Trophoblast cell (in vitro differentiated cells and primary cell): ENCODE data around the gene RSAD2.

Source experiments
- DNase-seq, 2 donors: peaks; one replicate each; pipeline ENCODE4 v3.0.0-alpha.2; 2016
- H2AFZ ChIP-seq: 2 replicates; pipeline ENCODE4 v1.6.1; 2013; ENCODE audit warnings: low read length, moderate library complexity, mild to moderate bottlenecking; ENCODE audit not compliant: insufficient read depth, poor library complexity
- H2AK5ac ChIP-seq: 2 replicates; pipeline ENCODE4 v1.6.1; 2013; ENCODE audit warnings: mild to moderate bottlenecking, low read length
- H2BK120ac ChIP-seq: 2 replicates; pipeline ENCODE4 v1.6.1; 2013; ENCODE audit warnings: low read length, mild to moderate bottlenecking, moderate library complexity; ENCODE audit not compliant: insufficient read depth, poor library complexity
- H2BK12ac ChIP-seq: 2 replicates; pipeline ENCODE4 v1.6.1; 2013; ENCODE audit warnings: mild to moderate bottlenecking, low read length, moderate library complexity
- H2BK5ac ChIP-seq: 2 replicates; pipeline ENCODE4 v1.6.1; 2013; ENCODE audit warnings: low read length, low read depth, moderate library complexity, mild to moderate bottlenecking; ENCODE audit not compliant: poor library complexity
- H3K14ac ChIP-seq: 2 replicates; pipeline ENCODE4 v1.6.1; 2013; ENCODE audit warnings: mild to moderate bottlenecking, low read length
- H3K18ac ChIP-seq: 2 replicates; pipeline ENCODE4 v1.6.1; 2013; ENCODE audit warnings: mild to moderate bottlenecking, low read length
- H3K23ac ChIP-seq: 2 replicates; pipeline ENCODE4 v1.6.1; 2013; ENCODE audit warnings: low read length
- H3K27ac ChIP-seq: 2 replicates; pipeline ENCODE4 v1.5.1; 2013; ENCODE audit warnings: low read depth, mild to moderate bottlenecking, inconsistent platforms, low read length, moderate library complexity
- H3K27me3 ChIP-seq: 2 replicates; pipeline ENCODE4 v1.6.1; 2013; ENCODE audit warnings: inconsistent platforms, mild to moderate bottlenecking, low read length, moderate library complexity; ENCODE audit not compliant: insufficient read depth
- H3K36me3 ChIP-seq, 2 experiments: 1 replicate in 1 of 2; 2 replicates in 1 of 2; pipeline ENCODE4 v1.6.1; 2013; ENCODE audit warnings: low read length in 2 of 2, mild to moderate bottlenecking in 2 of 2, moderate library complexity in 1 of 2; ENCODE audit not compliant: insufficient read depth in 2 of 2, control insufficient read depth in 1 of 2
- H3K4ac ChIP-seq: 2 replicates; pipeline ENCODE4 v1.6.1; 2013; ENCODE audit warnings: low read depth, mild to moderate bottlenecking, low read length, moderate library complexity
- H3K4me1 ChIP-seq, 2 experiments: 1 replicate in 1 of 2; 2 replicates in 1 of 2; pipeline ENCODE4 v1.6.1; 2013; ENCODE audit warnings: low read length in 2 of 2, mild to moderate bottlenecking in 2 of 2, moderate library complexity in 1 of 2; ENCODE audit not compliant: insufficient read depth in 2 of 2, control insufficient read depth in 1 of 2
- H3K4me2 ChIP-seq: 2 replicates; pipeline ENCODE4 v1.6.1; 2013; ENCODE audit warnings: inconsistent platforms, mild to moderate bottlenecking, low read length, moderate library complexity
- H3K4me3 ChIP-seq: 2 replicates; pipeline ENCODE4 v1.5.1; 2013; ENCODE audit warnings: mild to moderate bottlenecking, low read depth, low read length, inconsistent platforms
- H3K79me1 ChIP-seq: one replicate; pipeline ENCODE4 v1.6.1; 2013; ENCODE audit warnings: low read length
- H3K79me2 ChIP-seq: 2 replicates; pipeline ENCODE4 v1.6.1; 2013; ENCODE audit warnings: low read length, mild to moderate bottlenecking; ENCODE audit not compliant: control insufficient read depth, insufficient read depth, poor library complexity
- H3K9ac ChIP-seq: 2 replicates; pipeline ENCODE4 v1.6.1; 2013; ENCODE audit warnings: mild to moderate bottlenecking, low read length
- H3K9me3 ChIP-seq: 2 replicates; pipeline ENCODE4 v1.6.1; 2013; ENCODE audit warnings: low read depth, mild to moderate bottlenecking, control low read depth, inconsistent platforms, low read length; ENCODE audit not compliant: insufficient read depth
- H4K12ac ChIP-seq: 2 replicates; pipeline ENCODE4 v1.6.1; 2013; ENCODE audit warnings: low read depth, mild to moderate bottlenecking, low read length, moderate library complexity
- H4K8ac ChIP-seq: 2 replicates; pipeline ENCODE4 v1.6.1; 2013; ENCODE audit warnings: low read depth, mild to moderate bottlenecking, low read length, moderate library complexity
- H4K91ac ChIP-seq: one replicate; pipeline ENCODE4 v1.6.1; 2013; ENCODE audit warnings: low read depth, mild to moderate bottlenecking, low read length, moderate library complexity
- WGBS: extraction: QIAGEN DNeasy Blood & Tissue Kit; methylation state at CpG from one replicate; pipeline ENCODE4 v1.1.7; 2013; ENCODE audit warnings: missing lambda C conversion rate; ENCODE audit not compliant: insufficient read length, insufficient coverage; ENCODE audit errors: extremely low coverage; 5-methylcytosine and 5-hydroxymethylcytosine counted together

RSAD2 gene

DNA sequence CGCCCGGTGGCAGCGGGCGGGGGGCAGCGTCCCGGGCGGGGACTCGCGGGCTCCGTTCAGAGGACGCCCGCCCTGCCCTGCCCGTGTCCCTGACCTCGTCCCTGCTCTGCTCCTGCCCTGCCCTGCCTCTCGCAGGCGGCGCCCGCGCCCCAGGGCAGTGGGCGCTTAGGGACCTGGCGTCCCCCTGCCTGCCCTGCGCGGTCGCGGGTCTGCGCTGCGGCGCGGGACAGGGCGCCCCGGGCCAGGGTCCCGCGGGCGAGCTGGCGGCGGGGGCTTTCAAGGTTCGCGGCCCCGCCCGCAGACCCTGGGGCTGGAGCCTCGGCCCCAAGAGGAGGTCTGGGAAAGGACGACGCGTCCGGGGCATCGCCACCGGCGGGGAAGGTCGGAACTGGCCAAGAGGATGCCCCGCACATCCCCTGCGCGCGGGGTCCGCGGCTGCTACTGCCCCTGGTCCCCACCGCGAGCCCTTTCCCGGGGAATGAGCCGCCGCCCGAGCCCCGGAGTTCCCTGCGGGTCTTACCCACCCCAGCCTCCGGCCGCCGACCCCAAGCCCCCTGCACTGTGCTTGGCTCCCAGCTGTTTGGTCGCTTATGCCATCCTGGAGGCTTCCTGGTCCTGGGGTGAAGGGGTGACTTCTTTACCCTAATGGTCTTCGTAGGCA is 40.3 kb downstream of the RSAD2 start:
- peak overlapping the region; percentile 64 for H3K9ac ChIP-seq
- peak overlapping the region; percentile 90 for H3K4me3 ChIP-seq
- no peak overlapping the region for H2BK12ac ChIP-seq
- H3K36me3 ChIP-seq = no peaks in the 10 kb centered on the region
- H3K23ac ChIP-seq = no peak overlapping the region
- H3K18ac ChIP-seq = peak overlapping the region; percentile 73
- H3K4ac ChIP-seq = peak overlapping the region; percentile 46
- peak overlapping the region; percentile 87 for H4K8ac ChIP-seq
- peak overlapping the region; percentile 57 for H2BK120ac ChIP-seq
- H4K12ac ChIP-seq = peak overlapping the region; percentile 82
- peaks cover 10 to 12% of the 10 kb centered on the region in 2 experiments for H3K4me1 ChIP-seq
- DNase-seq = peak; percentile 18 to 55
- H4K91ac ChIP-seq = peak overlapping the region; percentile 78
- peaks cover 4% of the 10 kb centered on the region for H3K79me2 ChIP-seq
- H3K14ac ChIP-seq = peak overlapping the region; percentile 71
- H2AK5ac ChIP-seq = no peak overlapping the region
- H3K4me2 ChIP-seq = peak overlapping the region; percentile 92
- H2BK5ac ChIP-seq = no peak overlapping the region
- peaks cover 8% of the 10 kb centered on the region for H3K79me1 ChIP-seq
- H3K27me3 ChIP-seq = no peaks in the 10 kb centered on the region
- H3K9me3 ChIP-seq = no peaks in the 10 kb centered on the region
- no CpG with 5 or more reads among the region's 68 CpGs for WGBS
- no peak overlapping the region for H3K27ac ChIP-seq
- peak overlapping the region; percentile 82 for H2AFZ ChIP-seq

DNA sequence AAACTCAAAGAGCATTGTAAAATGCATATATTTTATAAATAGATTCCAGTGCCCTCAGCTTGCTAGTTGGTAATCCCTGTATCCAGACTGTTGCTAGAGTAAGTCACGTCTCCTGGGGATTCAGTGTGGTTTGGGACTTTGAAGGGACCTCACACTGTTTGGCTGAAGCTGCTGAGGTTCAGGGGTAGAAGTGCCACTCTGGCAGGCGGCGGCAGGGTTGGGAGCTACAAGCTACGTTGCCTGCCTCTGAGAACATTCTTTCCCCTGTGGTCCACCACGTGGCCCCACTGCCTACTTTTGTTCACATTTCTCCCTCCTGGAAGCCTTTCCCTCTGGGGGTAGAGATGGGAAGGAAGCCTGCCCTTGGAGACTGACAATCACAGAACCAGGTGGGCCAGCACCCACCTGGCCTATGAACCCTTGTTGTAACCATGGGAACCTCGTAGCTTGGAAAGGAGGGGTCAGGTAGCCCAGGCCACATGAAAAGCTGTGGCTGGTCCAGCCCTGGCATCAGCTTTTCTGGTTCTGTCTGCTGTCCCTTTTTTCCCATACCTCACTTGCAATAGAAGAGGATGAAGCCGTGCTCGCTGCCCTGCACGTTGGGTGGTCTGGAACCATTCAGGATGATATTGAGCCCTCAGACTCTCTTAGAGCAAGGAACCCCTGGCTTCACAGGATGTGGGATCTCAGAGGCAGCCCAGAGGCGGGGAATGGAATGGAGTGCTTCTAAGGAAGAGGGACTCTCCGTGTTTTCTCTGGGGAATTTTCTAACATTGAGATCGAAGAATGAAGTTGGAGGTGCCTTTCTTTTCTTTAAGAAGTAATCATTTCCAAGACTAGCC is 42.5 kb downstream of the RSAD2 start:
- Histone ChIP-seq H4K12ac (no peak overlapping the region), H3K4ac (no peak overlapping the region), H3K4me1 (peaks cover 10 to 14% of the 10 kb centered on the region in 2 experiments), H3K4me3 (no peak overlapping the region), H3K27ac (no peak overlapping the region), H4K91ac (no peak overlapping the region), H3K23ac (no peak overlapping the region), H3K79me2 (peaks cover 4% of the 10 kb centered on the region), H3K79me1 (peaks cover 8% of the 10 kb centered on the region), H3K36me3 (no peaks in the 10 kb centered on the region), H3K4me2 (no peak overlapping the region), H2AK5ac (no peak overlapping the region), H4K8ac (no peak overlapping the region), H2BK120ac (no peak overlapping the region), H3K14ac (no peak overlapping the region), H2AFZ (no peak overlapping the region), H3K9me3 (no peaks in the 10 kb centered on the region), H2BK12ac (no peak overlapping the region), H3K27me3 (no peaks in the 10 kb centered on the region), H3K18ac (no peak overlapping the region), H2BK5ac (no peak overlapping the region), H3K9ac (no peak overlapping the region)
- WGBS = no CpG with 5 or more reads among the region's 12 CpGs
- DNase-seq = no peak

DNA sequence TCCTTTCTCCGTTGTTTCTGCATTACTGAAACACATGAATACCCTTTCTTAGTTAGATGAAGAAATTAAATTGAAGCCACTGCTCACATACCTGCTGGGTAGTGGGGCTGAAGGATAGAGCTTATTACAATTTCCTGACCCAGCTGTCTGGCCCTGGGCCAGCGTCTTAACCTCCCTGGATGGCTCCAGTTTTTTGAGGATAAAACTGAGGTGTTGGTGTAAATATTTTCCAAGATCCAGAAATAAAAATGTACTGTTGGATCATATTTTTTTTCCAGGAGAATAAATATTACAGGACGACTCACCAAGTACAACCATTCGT is 43.1 kb downstream of the RSAD2 start:
- H3K4me1 ChIP-seq = peaks cover 10 to 14% of the 10 kb centered on the region in 2 experiments
- H2AK5ac ChIP-seq = no peak overlapping the region
- H4K12ac ChIP-seq = no peak overlapping the region
- H3K18ac ChIP-seq = no peak overlapping the region
- H2BK5ac ChIP-seq = no peak overlapping the region
- no peak overlapping the region for H3K9ac ChIP-seq
- no peak overlapping the region for H4K8ac ChIP-seq
- no peak overlapping the region for H3K4me3 ChIP-seq
- H3K23ac ChIP-seq = no peak overlapping the region
- H2BK12ac ChIP-seq = no peak overlapping the region
- peaks cover 8% of the 10 kb centered on the region for H3K79me1 ChIP-seq
- no peak overlapping the region for H4K91ac ChIP-seq
- no peak for DNase-seq
- WGBS = no CpG with 5 or more reads among the region's 4 CpGs
- H3K4ac ChIP-seq = no peak overlapping the region
- H3K36me3 ChIP-seq = no peaks in the 10 kb centered on the region
- no peak overlapping the region for H2AFZ ChIP-seq
- H3K9me3 ChIP-seq = no peaks in the 10 kb centered on the region
- no peak overlapping the region for H3K14ac ChIP-seq
- H3K27me3 ChIP-seq = no peaks in the 10 kb centered on the region
- no peak overlapping the region for H3K4me2 ChIP-seq
- H3K27ac ChIP-seq = no peak overlapping the region
- no peak overlapping the region for H2BK120ac ChIP-seq
- H3K79me2 ChIP-seq = peaks cover 4% of the 10 kb centered on the region

DNA sequence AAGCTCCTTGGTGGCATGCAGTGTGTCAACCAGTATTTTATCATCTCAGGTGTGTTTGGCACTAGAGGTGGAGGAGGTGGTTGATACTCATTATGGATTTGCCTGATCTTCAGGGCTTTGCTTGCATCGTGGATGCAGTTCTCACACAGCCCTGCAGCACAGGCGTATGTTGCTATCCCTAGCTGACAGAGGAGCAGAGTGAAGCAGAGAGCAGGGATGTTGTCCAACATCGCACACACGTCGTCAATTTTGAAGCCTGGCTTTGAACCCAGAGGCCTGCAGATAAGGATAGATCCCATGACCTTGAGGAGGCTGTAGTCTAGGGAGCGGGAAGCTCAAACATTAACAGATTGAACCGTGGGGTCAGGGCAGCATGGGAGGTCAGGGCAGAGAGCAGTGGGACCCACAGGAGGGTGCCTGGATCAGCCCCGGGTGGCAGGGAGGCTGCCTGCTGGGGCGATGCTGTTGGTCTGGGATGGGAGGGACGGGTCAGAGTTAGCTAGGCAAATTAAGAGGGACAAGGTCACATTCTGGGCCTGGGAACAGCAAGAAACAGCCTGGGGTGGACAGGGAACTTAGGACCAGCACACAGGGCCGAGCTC is 43.8 kb downstream of the RSAD2 start:
- Histone ChIP-seq H3K18ac (no peak overlapping the region), H2BK12ac (no peak overlapping the region), H3K79me1 (peaks cover 8% of the 10 kb centered on the region), H3K27me3 (no peaks in the 10 kb centered on the region), H3K4me2 (no peak overlapping the region), H3K14ac (no peak overlapping the region), H3K36me3 (no peaks in the 10 kb centered on the region), H2BK120ac (no peak overlapping the region), H3K27ac (no peak overlapping the region), H3K9ac (no peak overlapping the region), H2BK5ac (no peak overlapping the region), H3K9me3 (no peaks in the 10 kb centered on the region), H3K23ac (no peak overlapping the region), H4K12ac (no peak overlapping the region), H4K8ac (no peak overlapping the region), H3K4me1 (peaks cover 10 to 14% of the 10 kb centered on the region in 2 experiments), H4K91ac (no peak overlapping the region), H2AK5ac (no peak overlapping the region), H3K4ac (no peak overlapping the region), H3K79me2 (peaks cover 4% of the 10 kb centered on the region), H3K4me3 (no peak overlapping the region), H2AFZ (peak overlapping the region; percentile 40)
- WGBS = no CpG with 5 or more reads among the region's 11 CpGs
- no peak for DNase-seq
